ENCODE results near the gene LBX2.
A peak's percentile ranks its signal among the peaks of the same experiment; 100 is the strongest.

The LBX2 gene

GRCh38 chr2:74535440-74535965 is 36.1 kb upstream of the LBX2 start:
- TF ChIP-seq SIN3A (IDR thresholded peaks at IDR 0.05; ENCODE audit: borderline replicate concordance, insufficient read depth, low read length) (no peak), REST (IDR thresholded peaks at IDR 0.05; ENCODE audit: insufficient read depth in 1 of 2, low read depth in 2 of 2, low read length in 2 of 2) (no peak), POLR2AphosphoS5 (IDR thresholded peaks at IDR 0.05; ENCODE audit: low read depth, low read length) (no peak), TAF1 (IDR thresholded peaks at IDR 0.05; ENCODE audit: borderline replicate concordance, insufficient read depth, low read length) (no peak), FOXP2 (optimal IDR thresholded peaks at IDR 0.05; ENCODE audit: borderline replicate concordance, extremely low read depth, extremely low read length, insufficient read depth) (no peak)

- TF ChIP-seq SIN3A (IDR thresholded peaks at IDR 0.05; ENCODE audit: borderline replicate concordance, insufficient read depth, low read length) (no peak), REST (IDR thresholded peaks at IDR 0.05; ENCODE audit: insufficient read depth in 1 of 2, low read depth in 2 of 2, low read length in 2 of 2) (no peak), FOXP2 (optimal IDR thresholded peaks at IDR 0.05; ENCODE audit: borderline replicate concordance, extremely low read depth, extremely low read length, insufficient read depth) (no peak), TAF1 (IDR thresholded peaks at IDR 0.05; ENCODE audit: borderline replicate concordance, insufficient read depth, low read length) (no peak), POLR2AphosphoS5 (IDR thresholded peaks at IDR 0.05; ENCODE audit: low read depth, low read length) (no peak)
Observed at GRCh38 chr2:74534411-74534810, 35.0 kb upstream of the LBX2 start.

GRCh38 chr2:74533464-74533863 is 34.1 kb upstream of the LBX2 start:
- TF ChIP-seq POLR2AphosphoS5 (IDR thresholded peaks at IDR 0.05; ENCODE audit: low read depth, low read length) (no peak), SIN3A (IDR thresholded peaks at IDR 0.05; ENCODE audit: borderline replicate concordance, insufficient read depth, low read length) (no peak)

DNA sequence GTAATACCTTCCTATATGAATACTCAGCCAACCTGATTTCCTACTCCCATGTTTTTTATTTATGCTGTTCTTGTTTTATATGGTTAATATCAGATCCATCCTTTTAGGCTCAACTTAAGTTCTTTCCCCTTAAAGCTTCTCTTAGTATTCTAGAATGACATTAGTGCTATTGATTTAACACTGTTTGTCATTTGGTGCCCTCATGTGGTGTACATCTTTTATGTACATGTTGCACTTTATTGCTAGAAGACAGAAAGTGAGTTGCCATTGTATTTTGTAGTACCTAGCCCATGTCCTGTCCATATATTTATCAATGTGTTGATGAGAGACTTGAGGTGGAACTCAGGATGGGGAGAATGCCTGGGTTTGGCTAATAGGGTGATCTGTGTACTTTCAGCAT is 32.8 kb upstream of the LBX2 start:
- no peak for TF ChIP-seq POLR2AphosphoS5 (IDR thresholded peaks at IDR 0.05; ENCODE audit: low read depth, low read length)
- no peak for TF ChIP-seq REST (IDR thresholded peaks at IDR 0.05; ENCODE audit: insufficient read depth in 1 of 2, low read depth in 2 of 2, low read length in 2 of 2)
- no peak for TF ChIP-seq FOXP2 (optimal IDR thresholded peaks at IDR 0.05; ENCODE audit: borderline replicate concordance, extremely low read depth, extremely low read length, insufficient read depth)
- no peak for TF ChIP-seq SIN3A (IDR thresholded peaks at IDR 0.05; ENCODE audit: borderline replicate concordance, insufficient read depth, low read length)
- no peak for TF ChIP-seq TAF1 (IDR thresholded peaks at IDR 0.05; ENCODE audit: borderline replicate concordance, insufficient read depth, low read length)

- TF ChIP-seq POLR2AphosphoS5 (IDR thresholded peaks at IDR 0.05; ENCODE audit: low read depth, low read length) (no peak), SIN3A (IDR thresholded peaks at IDR 0.05; ENCODE audit: borderline replicate concordance, insufficient read depth, low read length) (no peak), FOXP2 (optimal IDR thresholded peaks at IDR 0.05; ENCODE audit: borderline replicate concordance, extremely low read depth, extremely low read length, insufficient read depth) (no peak)
Observed at GRCh38 chr2:74531666-74532065, 32.3 kb upstream of the LBX2 start.

- TF ChIP-seq SIN3A (IDR thresholded peaks at IDR 0.05; ENCODE audit: borderline replicate concordance, insufficient read depth, low read length): peak; percentile 89; the same call in 1 of the 2 replicates
- no peak for TF ChIP-seq TAF1 (IDR thresholded peaks at IDR 0.05; ENCODE audit: borderline replicate concordance, insufficient read depth, low read length)
Observed at GRCh38 chr2:74530239-74531187, 31.1 kb upstream of the LBX2 start.

Measured in PFSK-1 (cell line).